Measurements from ENCODE around the gene BCL2. TPM values are rescaled to one million over a fixed set of nuclear protein-coding genes. Genes with fewer than 3 reads are reported as not detected.

Gene BCL2
- total RNA-seq (1 to 10 TPM; 6.3 to 8.7 TPM), polyA plus RNA-seq (ENCODE audit: insufficient read length in 6 of 6) (10 to 100 TPM in 5 of 6 donors, 1 to 10 TPM in 1; 9.9 to 11.3 (median 11.0) TPM)
- long read RNA-seq, donor 1, full-length matches to known transcripts, result 7 of 7 reads
- long read RNA-seq, donor 1, partial matches to known transcripts, result 0 of 7 reads
- long read RNA-seq, donor 1, other reads (novel, unspliced or antisense), result 0 of 7 reads
- long read RNA-seq, donor 2, full-length matches to known transcripts, result 9 of 9 reads
- long read RNA-seq, donor 2, partial matches to known transcripts, result 0 of 9 reads
- long read RNA-seq, donor 2, other reads (novel, unspliced or antisense), result 0 of 9 reads
- long read RNA-seq, donor 3, full-length matches to known transcripts, result 5 of 5 reads
- long read RNA-seq, donor 3, partial matches to known transcripts, result 0 of 5 reads
- long read RNA-seq, donor 3, other reads (novel, unspliced or antisense), result 0 of 5 reads
- long read RNA-seq, donor 4, partial matches to known transcripts, result 0 of 1 reads
- long read RNA-seq, donor 4, other reads (novel, unspliced or antisense), result 1 of 1 reads
- long read RNA-seq, donor 5, full-length matches to known transcripts, result 4 of 4 reads
- long read RNA-seq, donor 5, partial matches to known transcripts, result 0 of 4 reads
- long read RNA-seq, donor 5, other reads (novel, unspliced or antisense), result 0 of 4 reads
- long read RNA-seq, donor 6, full-length matches to known transcripts, result 6 of 6 reads
- long read RNA-seq, donor 6, partial matches to known transcripts, result 0 of 6 reads
- long read RNA-seq, donor 6, other reads (novel, unspliced or antisense), result 0 of 6 reads
- long read RNA-seq, donor 7, partial matches to known transcripts, result 0 of 1 reads
- long read RNA-seq, donor 7, other reads (novel, unspliced or antisense), result 0 of 1 reads
- long read RNA-seq, donor 8, full-length matches to known transcripts, result 2 of 2 reads
- long read RNA-seq, donor 8, partial matches to known transcripts, result 0 of 2 reads
- long read RNA-seq, donor 8, other reads (novel, unspliced or antisense), result 0 of 2 reads
- long read RNA-seq, donor 9, result 0 reads
- long read RNA-seq, donor 10, result 0 reads
- long read RNA-seq, donor 11, result 0 reads
- long read RNA-seq, donor 12, full-length matches to known transcripts, result 5 of 5 reads
- long read RNA-seq, donor 12, partial matches to known transcripts, result 0 of 5 reads
- long read RNA-seq, donor 12, other reads (novel, unspliced or antisense), result 0 of 5 reads

DNA sequence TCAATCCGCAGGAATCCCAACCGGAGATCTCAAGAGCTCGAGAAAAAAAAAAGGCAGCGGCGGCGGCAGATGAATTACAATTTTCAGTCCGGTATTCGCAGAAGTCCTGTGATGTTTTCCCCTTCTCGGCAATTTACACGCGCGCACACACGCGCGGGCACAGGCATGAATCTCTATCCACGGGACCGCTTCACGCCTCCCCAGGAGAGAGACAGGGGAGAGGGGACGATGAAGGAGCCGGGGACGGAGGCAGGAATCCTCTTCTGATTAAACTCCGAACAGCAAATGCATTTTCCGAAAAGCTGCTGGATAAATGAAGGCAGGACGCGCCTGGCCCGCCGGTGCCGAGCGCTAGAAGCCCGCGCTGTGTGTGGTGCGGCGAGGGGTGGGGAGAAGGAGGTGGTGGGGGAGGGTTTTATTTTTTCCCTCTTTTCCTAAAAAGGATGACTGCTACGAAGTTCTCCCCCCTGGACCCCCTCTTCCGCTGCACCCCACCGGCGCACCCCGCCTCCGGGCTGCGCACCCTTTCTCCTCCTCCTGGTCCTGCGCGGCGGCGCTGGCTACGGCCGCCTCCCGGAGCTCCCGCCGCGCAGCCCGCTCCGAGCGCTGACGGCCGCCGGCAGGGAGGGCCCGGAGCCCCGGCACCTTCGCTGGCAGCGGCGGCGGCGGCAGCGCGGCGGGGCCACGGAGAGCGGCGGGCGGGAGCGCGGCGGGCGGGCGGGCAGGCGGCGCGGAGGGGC lies at the start of gene BCL2:
BCL2 (minus strand) TSS at position 387 of the 740 bp plus-strand sequence.
- DNase-seq (peak in 3 of 4 donors; percentile 39 to 63 (median 53)), ATAC-seq (peak; percentile 28)
- no peaks in the 10 kb centered on the region for H3K36me3 ChIP-seq
- H3K4me1 ChIP-seq, result peaks cover 12 to 46% of the 10 kb centered on the region in 2 donors
- peaks cover 0 to 16% of the 10 kb centered on the region in 2 donors for H3K27me3 ChIP-seq
- TF ChIP-seq CTCF (IDR thresholded peaks at IDR 0.05), result no peak
- H3K4me3 ChIP-seq, result peak within 1 kb of the TSS; percentile 53 to 76
- H3K9me3 ChIP-seq, result no peaks in the 10 kb centered on the region
- peak within 1 kb of the TSS; percentile 71 to 81 for H3K27ac ChIP-seq
- intact Hi-C loops (cut with DNase I), result loop anchor here in 1 of 2 donors (5.0 kb wide), 2 partner anchors 187 to 302 kb away; no protein-coding TSS in a partner anchor

DNA sequence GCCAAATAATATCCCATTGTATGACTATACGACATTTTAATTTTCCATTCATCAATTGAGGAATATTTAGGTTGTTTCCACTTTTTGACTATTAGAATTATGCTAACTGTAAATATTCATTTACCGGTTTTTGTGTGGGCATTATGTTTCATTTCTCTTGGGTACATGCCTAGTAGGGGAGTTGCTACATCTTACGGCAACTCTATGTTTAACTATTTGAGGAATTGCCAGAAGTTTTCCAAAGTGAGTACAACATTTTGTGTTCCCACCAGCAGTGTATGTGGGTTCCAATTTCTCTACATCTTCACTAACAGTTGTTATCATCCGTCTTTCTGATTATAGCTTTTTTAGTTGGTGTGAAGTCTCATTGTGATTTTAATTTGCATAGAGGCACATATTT lies 49.0 kb upstream of the BCL2 start:
- H3K9me3 ChIP-seq, result no peaks in the 10 kb centered on the region
- intact Hi-C loops (cut with DNase I), result loop anchor here in 1 of 2 donors (10.0 kb wide), 1 partner anchor 56 kb away; the partner anchor contains the start of gene VPS4B
- H3K4me3 ChIP-seq, result peak overlapping the region in 1 of 2 donors; percentile 69
- DNase-seq, result no peak
- no peak for TF ChIP-seq CTCF (IDR thresholded peaks at IDR 0.05)
- no peaks in the 10 kb centered on the region for H3K36me3 ChIP-seq
- no peak overlapping the region for H3K27ac ChIP-seq
- H3K4me1 ChIP-seq, result peaks cover 0 to 31% of the 10 kb centered on the region in 2 donors
- H3K27me3 ChIP-seq, result no peaks in the 10 kb centered on the region
- ATAC-seq, result no peak

GRCh38 chr18:63367053-63367953 lies 47.7 kb upstream of the BCL2 start, which contains the start of gene KDSR:
Gene KDSR (minus strand): TSS chr18:63367206. CDS start chr18:63367118, 88 bp downstream.
- Histone ChIP-seq H3K4me3 (peak within 1 kb of the TSS; percentile 69 to 85), H3K36me3 (peaks cover 0 to 5% of the 10 kb centered on the region in 2 donors), H3K27ac (peak within 1 kb of the TSS; percentile 92 to 99), H3K9me3 (no peaks in the 10 kb centered on the region), H3K27me3 (no peaks in the 10 kb centered on the region), H3K4me1 (peaks cover 0 to 31% of the 10 kb centered on the region in 2 donors)
- no peak for TF ChIP-seq CTCF (IDR thresholded peaks at IDR 0.05)
- intact Hi-C loops (cut with DNase I), result loop anchor here in 1 of 2 donors (10.0 kb wide), 1 partner anchor 57 kb away; the partner anchor contains the start of gene VPS4B
- peak; percentile 97 to 99 (median 98) for DNase-seq
- ATAC-seq, result peak; percentile 97

All from left lung (tissue), 14 donors.